ENCODE measurements around the gene GNAI1. TPM values are rescaled to one million over a fixed set of nuclear protein-coding genes. Genes with fewer than 3 reads are reported as not detected.

The GNAI1 gene
- total and polyA plus RNA-seq, 12 donors, result 14.8 to 125 (median 64.8) TPM

DNA sequence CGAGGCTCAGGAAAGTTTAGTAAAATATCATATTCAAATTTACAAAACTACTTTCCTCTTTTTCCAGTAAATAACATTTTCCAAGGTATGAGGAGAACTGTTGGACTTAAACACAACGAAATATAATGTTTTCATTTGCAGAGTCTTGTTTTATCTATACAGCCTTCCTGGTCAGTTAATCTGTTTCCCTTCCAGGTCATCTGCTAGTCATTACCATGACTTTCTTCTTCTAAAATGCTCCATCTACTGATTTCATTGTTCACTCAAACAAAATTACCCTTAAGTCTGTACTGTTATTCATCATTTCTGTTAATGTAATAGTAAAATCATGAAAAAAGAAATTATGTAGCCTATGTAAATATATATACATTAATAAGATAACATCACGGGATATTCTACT, 69.8 kb downstream of the GNAI1 start:
- peaks cover 0 to 6% (median 0%) of the 10 kb centered on the region in 3 donors for H3K9me3 ChIP-seq (replicated peaks in 1 of 3)
- intact Hi-C loops (cut with DNase I), result no loop called here
- no peak for TF ChIP-seq POLR2A (IDR thresholded peaks at IDR 0.05)
- TF ChIP-seq, protein P1, sequence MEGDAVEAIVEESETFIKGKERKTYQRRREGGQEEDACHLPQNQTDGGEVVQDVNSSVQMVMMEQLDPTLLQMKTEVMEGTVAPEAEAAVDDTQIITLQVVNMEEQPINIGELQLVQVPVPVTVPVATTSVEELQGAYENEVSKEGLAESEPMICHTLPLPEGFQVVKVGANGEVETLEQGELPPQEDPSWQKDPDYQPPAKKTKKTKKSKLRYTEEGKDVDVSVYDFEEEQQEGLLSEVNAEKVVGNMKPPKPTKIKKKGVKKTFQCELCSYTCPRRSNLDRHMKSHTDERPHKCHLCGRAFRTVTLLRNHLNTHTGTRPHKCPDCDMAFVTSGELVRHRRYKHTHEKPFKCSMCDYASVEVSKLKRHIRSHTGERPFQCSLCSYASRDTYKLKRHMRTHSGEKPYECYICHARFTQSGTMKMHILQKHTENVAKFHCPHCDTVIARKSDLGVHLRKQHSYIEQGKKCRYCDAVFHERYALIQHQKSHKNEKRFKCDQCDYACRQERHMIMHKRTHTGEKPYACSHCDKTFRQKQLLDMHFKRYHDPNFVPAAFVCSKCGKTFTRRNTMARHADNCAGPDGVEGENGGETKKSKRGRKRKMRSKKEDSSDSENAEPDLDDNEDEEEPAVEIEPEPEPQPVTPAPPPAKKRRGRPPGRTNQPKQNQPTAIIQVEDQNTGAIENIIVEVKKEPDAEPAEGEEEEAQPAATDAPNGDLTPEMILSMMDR (IDR thresholded peaks at IDR 0.05), result no peak
- no peak for DNase-seq
- H3K4me3 ChIP-seq, result no peak overlapping the region
- no peaks in the 10 kb centered on the region for H3K4me1 ChIP-seq (replicated peaks in 1 of 2)
- 57 to 65% (median 60%) methylated on average over 3 of the region's 3 CpGs for WGBS, 4 donors
- H3K27ac ChIP-seq, result no peak overlapping the region
- no peaks in the 10 kb centered on the region for H3K27me3 ChIP-seq
- H3K36me3 ChIP-seq (replicated peaks in 1 of 2), result no peaks in the 10 kb centered on the region

GRCh38 chr7:80204919-80205318, 70.3 kb downstream of the GNAI1 start:
- intact Hi-C loops (cut with DNase I), result no loop called here
- H3K4me3 ChIP-seq, result no peak overlapping the region
- no peak for DNase-seq
- no peak overlapping the region for H3K27ac ChIP-seq
- 24 to 52% (median 39%) methylated on average over 1 of the region's 1 CpG for WGBS, 4 donors
- TF ChIP-seq, protein P1 (IDR thresholded peaks at IDR 0.05), result no peak
- no peak for TF ChIP-seq POLR2A (IDR thresholded peaks at IDR 0.05)
- no peaks in the 10 kb centered on the region for H3K4me1 ChIP-seq (replicated peaks in 1 of 2)
- H3K36me3 ChIP-seq (replicated peaks in 1 of 2), result no peaks in the 10 kb centered on the region
- H3K9me3 ChIP-seq (replicated peaks in 1 of 3), result peaks cover 0 to 6% (median 0%) of the 10 kb centered on the region in 3 donors
- H3K27me3 ChIP-seq, result no peaks in the 10 kb centered on the region

GRCh38 chr7:80206763-80207162, 72.1 kb downstream of the GNAI1 start:
- no peak for TF ChIP-seq POLR2A (IDR thresholded peaks at IDR 0.05)
- TF ChIP-seq, protein P1 (IDR thresholded peaks at IDR 0.05), result no peak
- intact Hi-C loops (cut with DNase I), result no loop called here
- H3K27me3 ChIP-seq, result no peaks in the 10 kb centered on the region
- H3K27ac ChIP-seq, result no peak overlapping the region
- peaks cover 0 to 6% (median 0%) of the 10 kb centered on the region in 3 donors for H3K9me3 ChIP-seq (replicated peaks in 1 of 3)
- no peak overlapping the region for H3K4me3 ChIP-seq
- no peaks in the 10 kb centered on the region for H3K36me3 ChIP-seq (replicated peaks in 1 of 2)
- no peak for DNase-seq
- no peaks in the 10 kb centered on the region for H3K4me1 ChIP-seq (replicated peaks in 1 of 2)
- WGBS, 4 donors, result 85 to 96% (median 92%) methylated on average over 2 of the region's 2 CpGs

GRCh38 chr7:80207501-80207900, 72.9 kb downstream of the GNAI1 start:
- intact Hi-C loops (cut with DNase I), result no loop called here
- H3K27me3 ChIP-seq, result no peaks in the 10 kb centered on the region
- no peak for DNase-seq
- H3K4me1 ChIP-seq (replicated peaks in 1 of 2), result no peaks in the 10 kb centered on the region
- no peak overlapping the region for H3K4me3 ChIP-seq
- H3K27ac ChIP-seq, result no peak overlapping the region
- H3K9me3 ChIP-seq (replicated peaks in 1 of 3), result peaks cover 0 to 6% (median 0%) of the 10 kb centered on the region in 3 donors
- 45 to 64% (median 62%) methylated on average over 2 of the region's 2 CpGs for WGBS, 4 donors
- no peaks in the 10 kb centered on the region for H3K36me3 ChIP-seq (replicated peaks in 1 of 2)
- TF ChIP-seq, protein P1 (IDR thresholded peaks at IDR 0.05), result no peak
- TF ChIP-seq POLR2A (IDR thresholded peaks at IDR 0.05), result no peak
